ENCODE measurements around the gene H1-8. TPM values are rescaled to one million over a fixed set of nuclear protein-coding genes. Genes with fewer than 3 reads are reported as not detected.
A peak's percentile ranks its signal among the peaks of the same experiment; 100 is the strongest.

H1-8 gene
- total RNA-seq, 3 donors from 2014 or later = not detected

DNA sequence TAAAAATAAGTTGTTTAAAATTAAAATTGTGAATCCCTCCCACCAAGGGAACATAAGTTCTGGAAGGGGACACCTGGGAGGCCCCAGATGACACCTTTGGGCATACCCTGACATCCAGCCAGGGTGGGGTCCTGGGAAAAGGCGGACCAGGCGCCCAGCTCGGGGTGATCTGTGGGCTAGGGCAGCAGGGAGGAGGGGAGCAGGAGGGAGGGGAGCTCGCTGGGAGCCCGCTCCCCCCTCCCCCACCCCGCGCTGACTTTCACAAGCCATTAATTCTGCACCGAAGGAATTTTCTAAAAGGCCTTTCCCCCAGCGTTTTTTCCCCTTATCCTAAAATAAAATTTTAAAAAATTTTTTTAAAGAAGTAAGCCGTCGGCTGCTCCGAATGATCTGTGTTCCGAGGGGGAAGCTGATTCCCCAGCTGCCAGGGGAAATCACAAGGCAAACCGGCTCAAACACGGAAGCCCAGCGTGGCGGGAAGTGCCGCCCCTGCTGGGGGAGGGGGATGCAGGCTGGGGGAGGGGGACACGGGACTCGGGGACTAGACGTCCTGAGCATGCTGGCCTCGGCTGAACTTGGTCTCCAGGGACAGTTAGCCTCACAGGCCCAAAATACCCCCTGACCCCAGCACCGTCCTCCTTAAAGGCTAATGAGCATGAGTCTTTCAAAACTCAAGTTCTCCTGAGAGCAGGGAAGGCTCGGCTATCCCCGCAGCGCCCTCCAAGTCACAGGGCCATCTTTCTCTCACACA lies 49.6 kb downstream of the H1-8 start:
- Histone ChIP-seq H3K9me3 (no peaks in the 10 kb centered on the region), H3K4me3 (no peak overlapping the region), H3K36me3 (ENCODE audit: low read depth) (no peaks in the 10 kb centered on the region), H3K4me1 (ENCODE audit: low read depth) (peaks cover 13% of the 10 kb centered on the region)
- DNase-seq (peak in 2 of 3 donors; percentile 68 to 80), ATAC-seq (peak; percentile 6)
- TF ChIP-seq, protein P1, sequence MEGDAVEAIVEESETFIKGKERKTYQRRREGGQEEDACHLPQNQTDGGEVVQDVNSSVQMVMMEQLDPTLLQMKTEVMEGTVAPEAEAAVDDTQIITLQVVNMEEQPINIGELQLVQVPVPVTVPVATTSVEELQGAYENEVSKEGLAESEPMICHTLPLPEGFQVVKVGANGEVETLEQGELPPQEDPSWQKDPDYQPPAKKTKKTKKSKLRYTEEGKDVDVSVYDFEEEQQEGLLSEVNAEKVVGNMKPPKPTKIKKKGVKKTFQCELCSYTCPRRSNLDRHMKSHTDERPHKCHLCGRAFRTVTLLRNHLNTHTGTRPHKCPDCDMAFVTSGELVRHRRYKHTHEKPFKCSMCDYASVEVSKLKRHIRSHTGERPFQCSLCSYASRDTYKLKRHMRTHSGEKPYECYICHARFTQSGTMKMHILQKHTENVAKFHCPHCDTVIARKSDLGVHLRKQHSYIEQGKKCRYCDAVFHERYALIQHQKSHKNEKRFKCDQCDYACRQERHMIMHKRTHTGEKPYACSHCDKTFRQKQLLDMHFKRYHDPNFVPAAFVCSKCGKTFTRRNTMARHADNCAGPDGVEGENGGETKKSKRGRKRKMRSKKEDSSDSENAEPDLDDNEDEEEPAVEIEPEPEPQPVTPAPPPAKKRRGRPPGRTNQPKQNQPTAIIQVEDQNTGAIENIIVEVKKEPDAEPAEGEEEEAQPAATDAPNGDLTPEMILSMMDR (IDR thresholded peaks at IDR 0.05) = no peak
- intact Hi-C loops (cut with DNase I, micrococcal nuclease) = no loop called here

DNA sequence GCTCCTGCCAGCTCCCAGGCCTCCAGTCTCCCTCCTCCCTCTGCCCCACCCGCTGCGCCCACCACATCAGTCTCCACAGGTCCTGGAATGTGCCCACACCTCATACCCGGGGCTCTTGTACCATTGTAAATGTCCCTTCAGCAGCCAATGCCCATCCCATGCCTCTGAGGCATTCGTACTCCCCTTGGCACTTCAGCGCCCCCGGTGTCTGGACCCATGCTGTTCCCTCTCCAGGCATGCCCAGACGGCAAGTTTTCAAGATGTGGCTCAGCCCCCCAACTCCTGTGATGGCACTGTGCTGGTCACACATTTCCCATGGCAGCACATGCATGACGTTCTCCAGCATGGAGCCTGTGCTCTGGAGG lies 50.2 kb downstream of the H1-8 start:
- DNase-seq (no peak), ATAC-seq (no peak)
- TF ChIP-seq, protein P1 (IDR thresholded peaks at IDR 0.05) = no peak
- Histone ChIP-seq H3K4me3 (no peak overlapping the region), H3K9me3 (no peaks in the 10 kb centered on the region), H3K4me1 (ENCODE audit: low read depth) (peaks cover 17% of the 10 kb centered on the region), H3K36me3 (ENCODE audit: low read depth) (no peaks in the 10 kb centered on the region)
- intact Hi-C loops (cut with DNase I, micrococcal nuclease) = no loop called here

DNA sequence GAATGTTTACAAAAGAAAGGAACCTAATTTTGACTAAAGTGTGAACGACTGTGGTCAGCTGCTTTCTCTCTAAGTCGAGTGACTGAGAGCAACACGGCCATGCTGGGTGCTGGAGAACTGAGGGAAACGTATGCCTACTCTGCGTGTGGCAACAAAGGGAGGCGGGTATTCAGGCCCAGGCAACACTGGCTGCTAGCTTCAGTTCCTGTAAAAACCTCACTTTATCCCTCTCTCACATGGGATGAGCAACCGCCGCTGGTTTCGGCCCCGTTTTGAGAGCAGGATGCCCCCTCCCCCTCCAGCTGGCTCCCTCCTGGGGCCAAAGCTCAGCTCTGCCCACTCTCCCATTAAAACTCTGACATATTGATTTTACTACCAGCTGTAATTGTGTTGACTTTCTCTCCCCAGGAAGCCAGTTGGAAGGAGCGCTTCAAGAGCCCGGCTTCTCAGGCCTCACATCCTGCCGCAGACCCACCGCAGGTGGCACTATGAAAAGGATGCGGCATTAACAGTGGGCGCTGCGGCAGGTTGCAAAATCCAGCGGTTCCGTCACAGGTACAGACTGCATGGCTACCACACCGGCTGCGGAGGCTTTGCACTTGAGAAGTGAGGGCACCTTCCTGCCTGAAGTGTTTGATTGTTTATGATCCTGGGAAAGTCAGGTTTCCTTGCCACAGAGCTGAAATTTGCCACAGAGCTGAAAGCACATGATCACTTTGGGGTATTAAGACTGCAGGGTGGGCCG lies 50.8 kb downstream of the H1-8 start:
- TF ChIP-seq, protein P1 (IDR thresholded peaks at IDR 0.05) = no peak
- Histone ChIP-seq H3K4me3 (no peak overlapping the region), H3K36me3 (ENCODE audit: low read depth) (no peaks in the 10 kb centered on the region), H3K4me1 (ENCODE audit: low read depth) (peaks cover 17% of the 10 kb centered on the region), H3K9me3 (no peaks in the 10 kb centered on the region)
- intact Hi-C loops (cut with DNase I, micrococcal nuclease) = no loop called here
- ATAC-seq (peak; percentile 53), DNase-seq (peak in 2 of 3 donors; percentile 64 to 77)

DNA sequence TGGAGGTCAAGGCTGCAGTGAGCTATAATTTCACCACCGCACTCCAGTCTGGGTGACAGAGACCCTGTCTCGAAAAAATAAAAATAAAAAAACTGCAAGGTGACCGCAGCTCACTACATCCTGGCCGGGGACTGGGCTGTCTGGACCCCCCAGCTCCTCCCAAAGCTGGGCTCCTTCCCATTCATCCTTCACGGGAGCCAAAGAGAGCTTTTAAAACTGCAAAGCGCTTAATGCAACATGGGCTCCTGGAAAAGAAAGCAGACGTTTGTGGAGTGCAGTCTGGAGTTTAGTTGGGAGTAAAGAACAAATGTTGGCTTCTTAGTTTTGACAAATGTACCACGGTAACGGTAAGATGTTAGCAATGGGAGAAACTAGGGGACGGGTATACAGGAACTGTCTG lies 51.4 kb downstream of the H1-8 start:
- no peaks in the 10 kb centered on the region for H3K36me3 ChIP-seq (ENCODE audit: low read depth)
- peaks cover 17% of the 10 kb centered on the region for H3K4me1 ChIP-seq (ENCODE audit: low read depth)
- TF ChIP-seq, protein P1 (IDR thresholded peaks at IDR 0.05) = no peak
- intact Hi-C loops (cut with DNase I, micrococcal nuclease) = no loop called here
- ATAC-seq (no peak), DNase-seq (no peak)
- no peak overlapping the region for H3K4me3 ChIP-seq
- H3K9me3 ChIP-seq = no peaks in the 10 kb centered on the region

DNA sequence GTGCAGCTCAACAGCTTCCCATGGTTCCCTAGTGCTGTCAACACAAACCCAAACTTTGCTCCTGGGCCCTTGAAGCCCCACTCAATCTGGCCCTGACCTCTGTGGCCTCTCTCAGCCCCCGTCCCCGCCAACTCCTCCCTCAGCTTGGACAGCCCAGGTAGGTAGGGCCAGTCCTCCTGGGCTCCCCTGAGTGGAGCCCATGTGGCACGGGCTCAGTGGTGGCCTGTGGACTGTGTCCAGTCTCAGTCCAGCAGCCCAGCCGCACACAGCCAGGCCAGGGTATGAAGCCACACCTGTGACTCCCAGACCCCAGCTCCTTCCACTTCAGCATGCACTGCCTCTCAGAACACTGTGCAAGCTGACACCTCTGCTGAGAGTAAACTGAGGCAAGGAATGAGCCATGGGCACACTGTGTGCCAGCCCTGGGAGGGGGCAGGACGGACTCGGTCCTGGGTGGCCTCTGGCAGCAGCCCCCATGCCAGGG lies 52.0 kb downstream of the H1-8 start:
- intact Hi-C loops (cut with DNase I, micrococcal nuclease) = no loop called here
- no peak for ATAC-seq
- H3K4me3 ChIP-seq = no peak overlapping the region

More for the DNA sequence above, 52.0 kb downstream of the H1-8 start:
- Histone ChIP-seq H3K36me3 (ENCODE audit: low read depth) (no peaks in the 10 kb centered on the region), H3K4me1 (ENCODE audit: low read depth) (peaks cover 17% of the 10 kb centered on the region), H3K9me3 (no peaks in the 10 kb centered on the region)
- TF ChIP-seq, protein P1 (IDR thresholded peaks at IDR 0.05) = no peak
- DNase-seq = no peak
